Left ventricle myocardium superior (tissue), 1 donor: ENCODE data around the gene MATN1. TPM values are rescaled to one million over a fixed set of nuclear protein-coding genes. Genes with fewer than 3 reads are reported as not detected.
A peak's percentile ranks its signal among the peaks of the same experiment; 100 is the strongest.
"Not testable (repeated sequence)": the region's sequence is repeated elsewhere in the genome, so short reads cannot be mapped to it uniquely, and the experiment has no call there.

Experiments
- ATAC-seq: fragments of 200-7000 bp; cut with Tn5 transposase; one replicate; pipeline ENCODE4 v1.9.1; 2020; ENCODE audit warnings: mild to moderate bottlenecking, moderate library complexity
- DNase-seq: peaks from one replicate; pipeline ENCODE4 v3.0.0-alpha.2; 2020
- intact Hi-C: fragments of 100-400 bp; cut with micrococcal nuclease; formaldehyde crosslinking; loops from one replicate; pipeline ENCODE4 v1.11.0; 2022
- long read RNA-seq: library from polyadenylated mRNA; unstranded; transcript quantifications from one replicate; pipeline ENCODE4 v2.0.0, GENCODE V29; 2021
- total RNA-seq: library from RNA; stranded (reverse); fragmentation: NEBNext Ultra II Directional; extraction: Animal tissue kit (Norgen Biotek cat#: 25700); gene quantifications from one replicate; pipeline ENCODE4 v1.2.1, GENCODE V29; 2021
- donor health status: DM: no; HTN: yes; CAD: no; lungs with severe emphysema.

The MATN1 gene, protein sequence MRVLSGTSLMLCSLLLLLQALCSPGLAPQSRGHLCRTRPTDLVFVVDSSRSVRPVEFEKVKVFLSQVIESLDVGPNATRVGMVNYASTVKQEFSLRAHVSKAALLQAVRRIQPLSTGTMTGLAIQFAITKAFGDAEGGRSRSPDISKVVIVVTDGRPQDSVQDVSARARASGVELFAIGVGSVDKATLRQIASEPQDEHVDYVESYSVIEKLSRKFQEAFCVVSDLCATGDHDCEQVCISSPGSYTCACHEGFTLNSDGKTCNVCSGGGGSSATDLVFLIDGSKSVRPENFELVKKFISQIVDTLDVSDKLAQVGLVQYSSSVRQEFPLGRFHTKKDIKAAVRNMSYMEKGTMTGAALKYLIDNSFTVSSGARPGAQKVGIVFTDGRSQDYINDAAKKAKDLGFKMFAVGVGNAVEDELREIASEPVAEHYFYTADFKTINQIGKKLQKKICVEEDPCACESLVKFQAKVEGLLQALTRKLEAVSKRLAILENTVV
- not detected for total RNA-seq
- long read RNA-seq = 0 reads

DNA sequence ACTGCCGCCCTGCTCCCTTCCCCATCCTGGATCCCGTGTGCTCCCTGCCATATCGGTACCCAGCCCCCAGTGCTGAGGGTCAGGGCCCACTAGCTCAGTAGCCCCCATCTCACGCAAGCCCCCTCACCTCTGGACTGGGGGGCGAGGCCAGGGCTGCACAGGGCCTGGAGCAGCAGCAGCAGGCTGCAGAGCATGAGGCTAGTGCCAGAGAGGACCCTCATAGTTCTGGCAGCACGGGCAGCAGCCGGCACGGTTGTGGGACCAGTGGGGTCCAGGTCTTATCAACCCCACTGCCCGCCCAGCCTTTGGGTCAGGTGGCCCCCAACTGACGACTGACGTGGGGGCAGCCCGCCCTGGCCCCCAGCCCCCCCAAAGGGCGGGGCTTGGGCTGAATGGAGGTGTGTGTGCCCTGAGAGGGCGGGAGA, at the start of gene MATN1:
MATN1 (minus strand) TSS at position 255 of the 425 bp plus-strand sequence; CDS start at position 221, 34 bp downstream.
- intact Hi-C loops = no loop called here
- ATAC-seq = no peak

DNA sequence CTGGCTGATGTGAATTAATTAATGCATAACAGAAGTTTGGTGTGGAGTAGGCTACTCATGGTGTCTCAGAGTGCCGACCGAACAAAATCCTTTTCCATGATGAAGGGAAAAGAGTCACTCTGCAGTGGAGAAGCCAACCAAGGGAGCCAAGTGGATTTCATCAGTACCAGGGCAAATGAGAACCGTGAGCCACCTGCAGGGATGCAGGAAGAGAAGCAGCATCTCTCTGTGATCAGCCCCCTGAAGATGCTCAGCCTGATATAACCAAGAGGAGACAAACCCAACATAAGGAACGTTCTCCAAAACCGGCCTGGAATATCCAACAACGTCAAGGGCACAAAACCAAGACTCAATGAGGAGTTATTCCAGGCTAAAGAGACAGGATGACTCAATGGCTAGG, 47.6 kb upstream of the MATN1 start:
- intact Hi-C loops = no loop called here
- no peak for ATAC-seq
- no peak for DNase-seq

More for the DNA sequence above, at the start of gene MATN1:
- no peak for DNase-seq

DNA sequence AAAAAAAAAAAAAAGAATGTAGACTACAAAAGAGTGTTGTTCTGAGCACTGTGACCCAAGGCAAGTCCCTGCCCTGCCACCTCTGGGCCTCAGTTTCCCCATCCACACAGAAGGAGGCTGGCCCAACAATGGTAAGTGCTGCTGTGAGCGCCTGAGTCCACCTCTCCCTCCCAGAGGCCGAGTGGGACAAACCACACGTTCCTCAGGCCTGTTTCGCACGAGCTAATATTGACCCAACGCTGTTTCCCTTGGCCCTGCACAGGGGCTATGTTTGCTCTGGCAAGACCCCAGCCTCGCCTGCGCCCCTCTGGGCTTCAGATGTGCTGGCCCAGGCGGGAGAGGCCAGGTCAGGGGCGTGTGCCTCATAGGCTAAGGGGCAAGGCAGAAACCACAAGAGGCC, 46.8 kb upstream of the MATN1 start:
- intact Hi-C loops = no loop called here
- DNase-seq (no peak), ATAC-seq (no peak)

DNA sequence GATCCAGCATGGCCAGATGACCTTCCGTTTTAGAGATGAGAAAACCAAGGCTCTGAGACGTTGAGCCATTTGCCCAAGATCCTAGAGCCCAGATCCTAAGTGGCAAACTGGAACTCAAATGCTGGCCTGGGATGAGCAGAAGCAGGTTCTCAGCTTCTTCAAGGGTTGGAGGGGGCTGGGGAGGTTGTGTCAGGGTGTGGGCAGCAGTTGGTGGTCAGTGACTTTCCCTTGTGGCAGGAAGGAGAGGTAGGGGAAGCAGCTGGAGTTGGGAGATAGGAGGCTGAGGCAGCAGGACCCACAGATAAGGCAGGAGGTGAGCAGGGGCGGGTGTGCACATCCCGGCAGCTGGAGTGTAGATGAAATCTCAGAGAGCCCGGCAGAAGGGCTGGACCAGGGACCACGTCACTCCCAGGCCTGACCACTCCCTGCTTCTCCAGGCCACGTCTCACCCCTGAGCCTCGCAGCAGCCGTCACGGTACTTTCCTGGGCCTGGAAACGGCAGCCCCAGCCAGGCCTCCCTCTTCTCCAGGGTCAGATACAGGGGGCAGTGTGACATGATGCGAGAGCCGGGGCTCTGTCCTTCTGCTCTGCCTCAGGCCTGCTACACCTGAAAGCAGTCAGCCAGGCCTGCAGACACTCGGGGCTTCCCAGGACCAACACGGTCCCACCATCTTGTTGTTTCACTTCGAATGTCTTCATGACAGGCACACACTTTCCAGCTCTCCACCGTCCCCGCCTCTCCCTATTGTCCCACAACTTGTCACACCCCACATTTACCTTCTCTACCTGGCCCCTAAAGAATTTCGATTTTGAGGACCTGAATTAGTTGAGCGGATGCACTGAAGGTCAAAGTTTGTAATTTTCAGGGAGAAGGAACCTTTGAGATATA, 45.7 kb upstream of the MATN1 start:
- no peak for DNase-seq
- intact Hi-C loops = no loop called here

DNA sequence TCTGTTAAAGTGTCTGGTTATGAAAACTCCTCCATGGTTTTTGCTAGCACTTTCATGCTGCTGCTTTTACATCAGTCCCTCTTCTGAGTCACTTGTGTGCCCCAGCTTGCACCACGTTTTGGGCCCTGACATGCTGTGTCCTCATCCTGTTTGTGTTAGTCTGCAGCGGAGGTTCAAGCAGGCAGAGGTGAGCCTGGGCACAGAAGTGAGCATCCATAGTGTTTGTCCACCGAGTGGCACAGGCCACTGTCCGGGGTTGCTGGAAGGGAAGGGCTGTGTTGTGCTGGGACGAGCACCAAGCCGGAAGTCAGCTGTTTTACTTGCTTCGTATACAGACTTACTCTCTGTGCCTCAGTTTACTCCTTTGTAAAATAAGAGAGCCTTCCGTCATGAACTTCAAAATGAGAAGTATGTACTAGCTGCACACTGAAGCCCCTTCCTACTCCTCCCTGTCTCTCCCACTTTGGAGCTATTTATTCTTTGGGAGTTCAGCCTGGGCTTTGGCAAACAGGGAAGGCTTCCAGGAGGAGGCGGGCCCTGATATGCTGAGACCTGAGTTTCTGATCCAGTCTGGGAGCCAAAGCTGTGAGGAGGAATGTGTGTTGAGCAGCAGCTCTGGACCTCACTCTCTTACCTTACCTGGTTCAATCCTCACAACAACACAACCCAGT, 44.9 kb upstream of the MATN1 start:
- intact Hi-C loops = no loop called here
- no peak for ATAC-seq
- no peak for DNase-seq

More for the DNA sequence above, 45.7 kb upstream of the MATN1 start:
- ATAC-seq = no peak

DNA sequence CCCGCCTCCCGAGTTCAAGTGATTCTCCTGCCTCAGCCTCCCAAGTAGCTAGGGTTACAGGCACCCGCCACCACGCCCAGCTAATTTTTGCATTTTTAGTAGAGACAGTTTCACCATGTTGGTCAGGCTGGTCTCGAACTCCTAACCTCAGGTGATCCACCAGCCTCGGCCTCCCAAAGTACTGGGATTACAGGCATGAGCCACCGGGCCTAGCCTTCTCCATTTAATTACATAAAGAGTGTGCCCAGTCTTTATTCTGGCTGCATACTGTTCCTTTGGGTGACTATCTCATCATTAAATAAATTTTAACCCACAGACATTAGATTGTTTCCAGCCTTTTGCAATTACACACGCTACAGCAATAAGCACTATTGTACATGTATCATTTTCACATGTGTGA, 43.6 kb upstream of the MATN1 start:
- DNase-seq, ATAC-seq, intact Hi-C loops: not testable (repeated sequence)

DNA sequence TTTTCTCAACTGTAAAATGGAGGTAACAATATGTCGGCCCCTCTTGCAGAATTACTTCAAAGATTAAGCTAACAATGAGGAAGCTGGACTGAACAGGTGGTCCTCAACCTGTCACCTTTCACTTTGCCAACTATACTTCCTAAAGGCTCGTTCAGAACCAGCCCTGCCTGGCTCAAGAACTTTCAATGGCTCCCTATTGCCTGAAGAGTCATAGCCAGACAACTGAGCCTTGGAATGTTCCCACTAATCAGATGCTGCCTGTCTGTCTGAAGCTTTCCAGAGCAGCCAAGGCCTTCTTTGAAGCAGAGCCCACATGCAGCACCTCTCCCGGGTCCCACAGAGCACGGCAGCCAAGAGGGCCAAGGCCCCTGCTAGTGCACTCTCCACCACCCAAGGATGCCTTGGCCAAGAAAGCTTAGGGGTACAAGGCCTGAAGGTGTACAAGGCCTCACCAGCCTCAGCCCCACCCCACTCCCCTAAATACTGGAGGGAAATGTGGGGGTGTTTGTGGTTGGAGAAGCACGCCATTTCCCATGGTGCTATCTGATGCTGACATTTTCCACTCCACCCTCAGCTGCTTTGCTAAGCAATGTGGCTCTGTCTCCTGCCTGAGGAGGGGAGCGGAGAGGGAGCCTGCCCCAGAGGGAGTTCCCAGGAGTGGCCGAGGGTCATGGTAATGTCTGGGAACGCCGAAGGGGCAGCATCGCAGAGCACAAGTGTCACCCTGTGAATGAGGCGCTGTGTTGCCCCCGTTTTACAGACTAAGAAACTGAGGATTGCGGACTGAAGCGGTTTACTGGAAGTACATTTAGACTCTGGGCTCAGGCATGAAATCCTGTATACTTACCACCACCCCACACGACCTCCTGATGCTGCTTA, 42.4 kb upstream of the MATN1 start:
- no peak for DNase-seq
- no peak for ATAC-seq
- intact Hi-C loops = no loop called here

DNA sequence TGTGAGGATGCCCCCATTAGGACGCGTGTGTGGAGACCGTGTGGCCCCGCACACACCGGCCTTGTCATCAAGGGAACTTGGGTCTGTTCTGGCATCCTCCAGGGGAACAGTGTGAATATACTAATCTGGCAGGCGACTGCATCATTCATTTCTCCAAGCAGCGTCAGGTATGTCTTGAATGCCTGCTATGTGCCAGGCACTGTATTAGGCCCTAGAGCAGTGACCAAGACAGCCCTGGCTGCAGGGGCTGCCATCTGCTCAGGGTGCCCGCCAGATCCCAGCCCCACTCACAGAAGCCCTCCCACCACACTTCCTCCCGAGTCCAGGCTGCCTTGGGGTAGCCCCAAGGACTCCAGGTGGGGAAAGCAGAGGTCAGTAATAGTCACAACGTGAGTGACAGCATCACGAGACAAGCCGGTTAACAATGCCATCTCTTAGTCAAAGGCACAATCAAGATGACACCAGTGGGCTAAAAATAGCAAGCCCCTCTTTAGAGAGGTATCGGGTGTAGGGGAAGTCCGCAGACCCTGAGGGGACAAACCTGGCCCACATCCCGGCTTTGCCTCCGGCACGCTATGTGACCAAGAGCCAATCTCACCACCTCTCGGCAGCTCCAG, 41.7 kb upstream of the MATN1 start:
- no peak for ATAC-seq
- no peak for DNase-seq
- intact Hi-C loops = no loop called here

DNA sequence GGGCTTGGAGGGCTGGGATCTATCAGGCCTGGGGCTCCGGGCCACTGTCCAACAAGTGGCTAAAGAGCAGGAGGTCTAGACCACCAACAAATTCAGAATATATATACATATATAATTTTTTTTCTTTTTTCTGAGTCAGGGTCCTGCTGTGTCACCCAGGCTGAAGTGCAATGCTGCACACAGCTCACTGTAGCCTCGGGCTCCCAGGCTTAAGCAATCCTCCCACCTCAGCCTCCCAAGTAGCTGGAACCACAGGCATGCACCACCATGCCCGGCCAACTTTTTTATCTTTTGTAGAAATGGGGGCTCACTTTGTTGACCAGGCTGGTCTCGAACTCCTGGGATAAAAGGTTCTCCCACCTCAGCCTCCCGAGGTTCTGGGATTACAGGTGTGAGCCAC, 41.0 kb upstream of the MATN1 start:
- ATAC-seq (no peak), DNase-seq (no peak)
- intact Hi-C loops = no loop called here

DNA sequence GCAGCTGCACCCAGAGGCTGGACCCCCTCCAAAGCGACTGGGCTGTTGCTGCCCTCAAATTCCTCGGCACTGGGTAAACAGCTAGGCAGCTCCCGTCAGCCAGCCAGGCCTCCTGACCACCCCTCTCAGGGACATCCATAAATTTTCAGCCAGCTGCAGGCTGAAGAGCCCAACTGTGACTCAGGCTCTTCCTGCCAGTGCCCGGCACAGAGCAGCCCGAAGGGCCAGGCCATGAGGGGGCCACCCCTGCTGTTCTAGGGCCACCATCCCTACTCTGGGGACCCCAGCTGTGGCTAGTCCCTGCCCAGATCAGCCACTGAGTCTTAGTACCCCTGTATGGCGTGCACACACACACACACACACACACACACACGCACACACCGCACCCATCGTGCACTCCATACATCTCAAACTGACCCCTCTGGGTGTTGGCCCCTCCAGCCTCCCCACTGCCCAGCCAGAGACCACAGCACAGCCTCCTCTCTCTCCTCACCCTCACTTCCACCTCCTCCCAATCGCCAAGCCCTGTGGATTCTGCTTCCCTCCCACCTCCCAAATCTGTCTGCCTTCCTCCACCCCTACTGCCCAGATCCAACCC, 40.4 kb upstream of the MATN1 start:
- ATAC-seq = peak; percentile 24
- no peak for DNase-seq
- intact Hi-C loops = no loop called here

DNA sequence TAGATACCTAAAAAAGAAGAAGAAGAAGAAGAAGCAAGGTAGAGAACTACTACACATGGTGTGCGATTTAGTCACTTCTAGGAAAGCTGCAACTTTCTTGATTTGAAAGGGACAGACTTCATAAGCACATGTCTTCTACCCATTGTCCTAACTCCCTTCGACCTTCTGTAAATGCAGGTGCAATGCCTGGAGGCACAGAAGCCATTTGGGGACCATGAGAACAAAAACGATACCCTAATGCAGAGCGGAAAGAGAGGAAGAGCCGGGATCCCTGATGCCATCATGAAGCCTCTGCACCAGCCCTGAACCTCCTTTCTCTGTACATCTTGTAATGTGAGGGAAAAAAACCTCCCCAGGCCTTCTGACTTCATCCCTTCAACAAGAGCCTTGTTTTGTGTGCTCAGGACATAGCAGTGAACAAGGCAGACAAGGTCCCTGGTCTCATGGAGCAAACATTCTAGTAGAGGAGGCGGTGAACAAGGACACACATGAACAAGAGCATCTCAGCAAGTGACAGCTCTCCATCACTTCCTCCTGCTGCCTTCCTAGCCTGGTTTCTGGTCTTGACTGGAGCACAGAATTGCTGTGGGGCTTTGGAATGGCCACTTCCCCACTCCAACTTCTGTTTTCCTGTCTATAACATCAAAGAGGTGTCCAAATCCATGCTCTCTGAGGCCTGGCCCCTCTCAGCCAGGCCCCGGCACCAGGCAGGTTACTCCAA, 39.7 kb upstream of the MATN1 start:
- no peak for ATAC-seq
- intact Hi-C loops = no loop called here
- no peak for DNase-seq

DNA sequence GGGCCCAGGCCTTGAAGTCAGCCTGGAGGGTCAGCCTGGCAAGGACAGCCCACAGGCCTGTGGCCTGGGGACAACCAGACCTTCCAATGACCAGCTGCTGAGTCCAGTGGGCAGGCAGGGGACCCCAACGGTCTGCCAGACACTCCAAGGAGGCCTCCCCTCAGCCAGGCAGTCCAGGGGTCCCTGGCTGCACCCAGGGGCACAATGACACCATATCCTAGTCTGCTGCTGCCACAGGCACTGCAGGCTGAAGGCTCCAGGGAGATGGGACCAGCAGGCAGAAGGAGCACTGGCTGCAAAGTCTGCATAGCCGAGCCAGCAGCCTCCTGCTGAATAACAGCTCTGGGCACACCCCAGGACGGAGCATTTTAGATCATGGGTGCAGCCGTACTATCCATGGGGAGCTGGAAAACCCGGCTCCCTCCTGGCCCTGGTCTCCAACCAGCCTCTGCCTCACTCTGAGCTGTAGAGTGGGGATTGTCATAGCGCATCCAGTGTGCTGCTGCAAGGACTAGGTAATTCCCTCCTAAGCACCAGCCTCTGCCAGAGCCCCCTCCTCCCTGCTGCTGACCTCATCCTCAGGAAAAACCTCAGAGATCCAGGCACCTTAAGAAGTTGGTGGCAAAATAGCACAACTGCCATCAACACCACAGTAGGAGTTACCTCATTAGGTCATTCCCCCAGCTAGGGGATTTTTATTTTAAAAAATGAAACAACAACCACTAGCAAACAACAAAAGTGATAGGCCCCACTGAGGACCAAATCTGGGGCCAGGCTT, 39.0 kb upstream of the MATN1 start:
- intact Hi-C loops = no loop called here
- DNase-seq = no peak
- no peak for ATAC-seq

DNA sequence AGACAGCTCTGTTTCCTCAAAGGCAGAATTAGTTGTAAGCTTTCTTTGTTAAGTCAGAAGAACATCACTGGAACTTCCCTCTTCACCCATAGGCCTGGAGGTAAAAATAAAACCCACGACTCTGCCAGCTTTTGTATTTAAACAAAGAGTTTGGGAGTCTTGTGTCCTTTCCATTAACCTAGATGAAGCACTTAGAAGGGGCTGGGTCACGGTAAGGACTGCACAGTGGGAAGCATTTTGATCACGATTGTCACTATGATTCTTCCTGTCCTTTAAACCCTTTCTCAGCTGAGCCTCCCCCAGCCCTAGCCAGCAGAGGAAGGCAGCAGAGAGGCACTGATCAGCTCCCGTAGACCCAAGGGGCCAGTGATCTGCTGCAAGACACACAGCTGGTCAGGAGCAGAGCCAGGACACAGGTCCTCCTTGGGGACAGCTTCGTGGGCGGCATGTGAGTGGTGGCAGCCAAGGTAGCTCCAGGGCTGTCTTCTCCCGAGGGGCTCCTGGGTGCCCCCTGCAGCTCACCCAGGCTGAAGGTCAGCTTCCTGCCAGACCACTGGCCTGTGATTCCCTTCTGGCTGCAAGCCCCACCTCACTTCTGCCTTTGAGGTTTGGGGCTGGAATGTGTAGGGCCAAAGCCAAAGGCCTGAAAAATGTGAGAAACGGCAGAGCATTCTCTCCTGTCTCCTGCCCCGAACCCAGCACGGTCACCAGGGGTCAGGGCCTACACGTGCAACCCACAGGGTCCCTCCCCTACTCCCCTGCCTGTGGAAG, 38.2 kb upstream of the MATN1 start:
- intact Hi-C loops = no loop called here
- ATAC-seq (no peak), DNase-seq (no peak)

DNA sequence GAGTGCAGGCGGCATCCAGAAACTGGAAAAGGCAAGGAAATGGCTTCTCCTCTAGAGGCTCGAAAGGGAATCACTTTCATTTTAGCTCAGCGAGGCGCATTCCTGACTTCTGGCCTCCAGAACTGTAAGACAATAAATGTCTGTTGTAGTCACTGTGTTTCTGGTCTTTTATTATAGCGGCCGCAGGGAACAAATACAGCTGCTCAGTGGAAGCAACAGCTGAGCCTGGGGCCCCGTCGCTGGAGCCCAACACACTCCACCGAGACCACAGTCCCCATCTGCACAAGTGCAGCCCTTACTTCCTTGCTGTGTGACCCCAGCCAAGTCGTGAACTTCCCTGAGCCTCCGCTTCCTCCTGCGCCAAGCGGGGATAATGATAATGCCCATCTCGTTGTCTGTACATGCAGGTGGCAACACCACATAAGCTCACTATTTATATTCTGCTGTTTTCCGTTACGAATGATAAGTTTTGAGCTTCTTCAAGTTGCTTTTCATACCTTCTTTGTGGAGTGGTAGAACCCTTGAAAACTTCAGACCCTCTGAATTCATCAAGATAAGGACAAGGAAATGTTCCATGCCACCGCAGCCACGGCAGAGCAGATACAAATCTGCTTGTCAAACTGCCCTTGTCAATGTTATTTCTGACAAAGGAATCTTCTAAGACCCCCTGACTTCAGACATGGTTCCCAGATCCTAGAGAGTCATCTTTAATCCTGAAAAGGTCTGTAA, 37.4 kb upstream of the MATN1 start:
- ATAC-seq = no peak
- intact Hi-C loops = no loop called here
- DNase-seq = no peak

DNA sequence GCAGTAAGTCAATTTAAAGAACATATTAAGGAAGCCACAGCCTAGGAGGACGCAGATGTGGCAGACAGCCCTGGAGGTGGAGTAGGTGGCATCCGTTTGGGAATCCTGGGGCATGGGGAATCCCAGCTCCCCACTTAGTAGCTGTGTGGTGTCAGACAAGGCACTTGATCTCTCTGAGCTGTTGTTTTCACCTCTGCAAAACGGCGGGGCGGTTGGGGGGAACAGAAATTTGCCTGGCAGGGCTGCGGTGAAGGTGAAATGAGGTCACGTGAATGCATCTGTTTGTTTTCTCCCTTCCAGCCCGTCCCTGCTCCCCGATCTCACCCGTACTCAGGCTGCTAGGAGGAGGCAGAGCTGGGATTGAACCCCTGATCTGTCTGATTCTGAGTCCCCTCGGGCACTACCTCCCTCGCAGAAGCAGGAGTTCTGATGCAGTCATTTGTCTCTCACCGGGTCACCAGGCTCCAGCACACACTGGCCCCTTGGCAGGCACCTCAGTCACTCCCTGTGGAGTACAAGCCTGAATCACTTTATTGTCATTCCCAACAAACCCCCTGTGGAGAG, 36.4 kb upstream of the MATN1 start:
- ATAC-seq (no peak), DNase-seq (no peak)
- intact Hi-C loops = no loop called here
